Upper lobe of right lung (tissue), 1 donor: ENCODE measurements around the gene GPSM1. TPM values are rescaled to one million over a fixed set of nuclear protein-coding genes. Genes with fewer than 3 reads are reported as not detected.

ENCODE experiments used
- ATAC-seq: fragments of 200-7000 bp; cut with Tn5 transposase; one replicate; pipeline ENCODE4 v1.9.1; 2020; ENCODE audit warnings: mild to moderate bottlenecking, moderate library complexity
- DNase-seq: peaks from one replicate; pipeline ENCODE4 v3.0.0-alpha.2; 2020
- H3K27ac ChIP-seq: fragments of 200-600 bp; one replicate; pipeline ENCODE4 v1.8.0; 2022
- H3K27me3 ChIP-seq: fragments of 200-600 bp; one replicate; pipeline ENCODE4 v1.8.0; 2022; ENCODE audit warnings: mild to moderate bottlenecking
- H3K36me3 ChIP-seq: fragments of 200-600 bp; one replicate; pipeline ENCODE4 v1.8.0; 2022
- H3K4me1 ChIP-seq: fragments of 200-600 bp; one replicate; pipeline ENCODE4 v1.8.0; 2022
- H3K4me3 ChIP-seq: fragments of 200-600 bp; one replicate; pipeline ENCODE4 v1.8.0; 2022; ENCODE audit warnings: mild to moderate bottlenecking
- H3K9me3 ChIP-seq: fragments of 200-600 bp; one replicate; pipeline ENCODE4 v1.8.0; 2022
- intact Hi-C: fragments of 100-400 bp; cut with DNase I; formaldehyde crosslinking; loops from one replicate; pipeline ENCODE4 v1.11.0; 2022
- total RNA-seq: library from RNA; stranded (reverse); fragmentation: NEBNext Ultra II Directional; extraction: Animal tissue kit (Norgen Biotek cat#: 25700); gene quantifications from one replicate; pipeline ENCODE4 v1.2.1, GENCODE V29; 2021
- TF ChIP-seq, protein P1 (sequence below): fragments of 200-600 bp; IDR thresholded peaks from one replicate; pipeline ENCODE4 v1.8.0; 2022; ENCODE audit warnings: antibody characterized with exemption
- donor health status: DM: no; HTN: yes; CAD: no; lungs with severe emphysema.

GPSM1 gene
- total RNA-seq, 1 donor from 2014 or later, result 27.3 TPM

DNA sequence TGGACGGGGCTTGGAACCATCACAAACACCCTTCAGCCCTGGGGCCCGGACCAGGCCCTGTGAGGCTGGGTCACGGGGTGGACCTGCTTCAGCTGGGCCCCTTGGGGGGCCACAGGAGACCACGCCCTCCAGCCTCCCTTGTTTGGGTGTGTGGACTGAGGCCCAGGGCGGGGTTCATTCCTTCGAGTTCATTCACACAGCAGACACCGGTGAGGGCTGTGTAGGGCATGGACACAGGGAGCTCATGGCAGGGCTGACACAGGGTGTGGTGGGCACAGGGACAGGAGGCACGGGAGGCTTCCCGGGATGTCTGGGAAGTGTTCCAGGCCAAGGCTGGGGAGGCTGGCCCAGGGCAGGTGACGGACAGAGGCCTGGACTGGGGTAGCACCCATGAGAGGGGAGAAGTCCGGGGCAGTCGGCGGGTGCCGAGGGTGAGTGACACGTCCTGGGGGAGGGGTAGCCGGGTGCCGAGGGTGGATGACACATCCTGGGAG lies 27.3 kb downstream of the GPSM1 start:
- H3K4me1 ChIP-seq, result no peaks in the 10 kb centered on the region
- peaks cover 4% of the 10 kb centered on the region for H3K36me3 ChIP-seq
- no peaks in the 10 kb centered on the region for H3K27me3 ChIP-seq
- peak; percentile 17 for ATAC-seq
- no peak for DNase-seq
- intact Hi-C loops, result no loop called here
- no peak overlapping the region for H3K4me3 ChIP-seq
- H3K27ac ChIP-seq, result peak overlapping the region; percentile 11
- no peaks in the 10 kb centered on the region for H3K9me3 ChIP-seq
- TF ChIP-seq, protein P1, sequence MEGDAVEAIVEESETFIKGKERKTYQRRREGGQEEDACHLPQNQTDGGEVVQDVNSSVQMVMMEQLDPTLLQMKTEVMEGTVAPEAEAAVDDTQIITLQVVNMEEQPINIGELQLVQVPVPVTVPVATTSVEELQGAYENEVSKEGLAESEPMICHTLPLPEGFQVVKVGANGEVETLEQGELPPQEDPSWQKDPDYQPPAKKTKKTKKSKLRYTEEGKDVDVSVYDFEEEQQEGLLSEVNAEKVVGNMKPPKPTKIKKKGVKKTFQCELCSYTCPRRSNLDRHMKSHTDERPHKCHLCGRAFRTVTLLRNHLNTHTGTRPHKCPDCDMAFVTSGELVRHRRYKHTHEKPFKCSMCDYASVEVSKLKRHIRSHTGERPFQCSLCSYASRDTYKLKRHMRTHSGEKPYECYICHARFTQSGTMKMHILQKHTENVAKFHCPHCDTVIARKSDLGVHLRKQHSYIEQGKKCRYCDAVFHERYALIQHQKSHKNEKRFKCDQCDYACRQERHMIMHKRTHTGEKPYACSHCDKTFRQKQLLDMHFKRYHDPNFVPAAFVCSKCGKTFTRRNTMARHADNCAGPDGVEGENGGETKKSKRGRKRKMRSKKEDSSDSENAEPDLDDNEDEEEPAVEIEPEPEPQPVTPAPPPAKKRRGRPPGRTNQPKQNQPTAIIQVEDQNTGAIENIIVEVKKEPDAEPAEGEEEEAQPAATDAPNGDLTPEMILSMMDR, result no peak

DNA sequence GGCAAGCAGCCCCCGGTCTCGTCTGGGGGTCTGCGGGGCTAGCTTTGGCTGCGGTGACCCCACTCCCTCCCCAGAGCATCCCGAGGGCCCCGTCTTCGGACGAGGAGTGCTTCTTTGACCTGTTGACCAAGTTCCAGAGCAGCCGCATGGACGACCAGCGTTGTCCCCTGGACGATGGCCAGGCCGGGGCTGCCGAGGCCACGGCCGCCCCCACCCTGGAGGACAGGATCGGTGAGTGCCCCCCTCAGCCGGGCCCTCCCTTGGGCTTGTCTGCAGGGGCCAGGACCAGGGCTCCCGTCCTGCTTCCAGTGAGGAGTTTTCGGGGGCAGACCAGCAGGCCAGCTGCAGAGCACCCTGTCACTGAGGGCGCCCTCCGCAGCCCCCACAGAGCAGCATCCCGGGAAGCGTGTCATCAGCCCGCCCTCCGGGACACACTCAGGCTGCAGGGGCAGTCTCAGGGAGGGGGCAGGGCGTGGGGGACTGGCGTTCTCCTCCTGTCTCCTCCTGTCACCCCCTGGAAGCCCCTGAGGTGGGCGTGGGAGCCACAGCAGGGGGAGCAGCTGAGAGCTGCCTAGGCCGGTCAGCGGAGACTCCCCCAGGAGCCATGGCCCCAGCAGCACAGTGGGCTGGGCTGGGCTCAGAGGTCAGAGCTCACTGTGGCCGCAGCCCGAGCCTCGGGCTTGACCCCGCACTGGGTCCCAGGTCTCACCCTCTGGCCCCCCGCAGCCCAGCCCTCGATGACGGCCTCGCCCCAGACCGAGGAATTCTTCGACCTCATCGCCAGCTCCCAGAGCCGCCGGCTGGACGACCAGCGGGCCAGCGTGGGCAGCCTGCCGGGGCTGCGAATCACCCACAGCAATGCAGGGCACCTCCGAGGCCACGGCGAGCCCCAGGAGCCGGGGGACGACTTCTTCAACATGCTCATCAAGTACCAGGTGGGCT lies 28.5 kb downstream of the GPSM1 start:
- no peaks in the 10 kb centered on the region for H3K4me1 ChIP-seq
- TF ChIP-seq, protein P1, result no peak
- H3K36me3 ChIP-seq, result peaks cover 4% of the 10 kb centered on the region
- no peaks in the 10 kb centered on the region for H3K9me3 ChIP-seq
- DNase-seq (no peak), ATAC-seq (no peak)
- no peak overlapping the region for H3K4me3 ChIP-seq
- no peak overlapping the region for H3K27ac ChIP-seq
- H3K27me3 ChIP-seq, result no peaks in the 10 kb centered on the region
- intact Hi-C loops, result no loop called here

DNA sequence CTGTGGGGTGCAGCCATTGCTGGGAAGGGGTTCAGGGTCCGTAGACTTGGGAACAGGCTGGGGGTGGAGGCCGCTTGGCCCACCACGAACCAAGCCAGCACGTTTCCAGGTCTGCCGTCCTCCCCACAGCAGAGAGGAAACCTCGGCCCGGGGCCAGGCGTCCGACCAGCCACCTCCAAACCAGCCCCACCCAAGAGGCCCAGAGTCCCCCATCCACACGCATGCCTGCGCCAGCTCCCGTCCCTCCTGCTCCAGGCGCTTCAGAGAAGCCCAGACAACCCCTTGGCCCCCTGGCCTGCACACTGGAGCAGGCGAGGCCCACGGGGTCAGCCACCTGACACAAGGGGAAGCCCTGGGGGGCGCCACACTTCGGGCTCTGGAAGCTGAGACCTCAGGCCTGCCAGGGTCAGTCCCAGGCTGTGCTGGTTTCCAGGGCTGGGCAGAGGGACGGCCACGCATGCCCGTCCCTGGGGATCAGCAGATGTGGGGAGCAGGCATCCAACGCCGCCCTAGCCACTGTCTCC lies 29.9 kb downstream of the GPSM1 start:
- no peaks in the 10 kb centered on the region for H3K4me1 ChIP-seq
- TF ChIP-seq, protein P1, result no peak
- H3K27me3 ChIP-seq, result no peaks in the 10 kb centered on the region
- DNase-seq (no peak), ATAC-seq (no peak)
- intact Hi-C loops, result no loop called here
- peaks cover 4% of the 10 kb centered on the region for H3K36me3 ChIP-seq
- no peaks in the 10 kb centered on the region for H3K9me3 ChIP-seq
- no peak overlapping the region for H3K4me3 ChIP-seq
- H3K27ac ChIP-seq, result no peak overlapping the region

DNA sequence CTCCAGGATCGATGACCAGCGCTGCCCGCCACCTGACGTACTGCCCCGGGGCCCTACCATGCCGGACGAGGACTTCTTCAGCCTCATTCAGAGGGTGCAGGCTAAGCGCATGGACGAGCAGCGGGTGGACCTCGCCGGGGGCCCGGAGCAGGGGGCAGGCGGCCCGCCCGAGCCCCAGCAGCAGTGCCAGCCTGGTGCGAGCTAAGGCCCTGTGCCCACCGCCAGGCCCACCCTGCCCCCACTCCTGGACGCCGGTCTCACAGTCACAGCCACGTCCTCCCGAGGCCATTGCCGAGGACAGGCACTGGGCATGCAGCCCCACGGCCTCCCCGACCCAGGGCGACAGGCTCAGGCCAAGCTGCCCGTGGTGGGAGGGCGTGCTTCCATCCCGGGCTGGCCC lies 30.7 kb downstream of the GPSM1 start:
- H3K36me3 ChIP-seq, result peaks cover 4% of the 10 kb centered on the region
- H3K27me3 ChIP-seq, result no peaks in the 10 kb centered on the region
- TF ChIP-seq, protein P1, result no peak
- DNase-seq, result no peak
- intact Hi-C loops, result no loop called here
- H3K4me1 ChIP-seq, result peaks cover 6% of the 10 kb centered on the region
- no peak overlapping the region for H3K27ac ChIP-seq
- H3K9me3 ChIP-seq, result no peaks in the 10 kb centered on the region
- ATAC-seq, result no peak
- H3K4me3 ChIP-seq, result no peak overlapping the region

DNA sequence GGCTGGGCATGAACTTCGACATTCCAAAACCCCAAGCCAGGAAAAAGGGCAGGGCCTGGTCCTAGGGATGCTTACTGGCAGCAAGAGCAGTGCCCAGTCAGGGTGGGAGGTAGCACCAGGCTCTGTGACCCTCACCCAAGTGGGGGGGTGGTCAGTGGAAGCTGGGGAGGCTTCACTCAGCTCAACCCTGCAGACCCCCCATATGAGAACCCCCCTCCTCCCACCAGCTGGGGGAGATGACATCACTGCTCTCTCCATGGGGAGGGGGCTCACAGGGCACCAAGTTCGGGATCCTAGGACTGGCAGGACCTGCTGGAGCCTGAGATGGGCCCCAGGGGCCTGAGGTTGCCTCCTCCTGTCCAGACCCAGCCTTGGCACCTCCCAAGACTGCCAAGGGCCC lies 31.5 kb downstream of the GPSM1 start:
- ATAC-seq, result no peak
- peaks cover 4% of the 10 kb centered on the region for H3K36me3 ChIP-seq
- H3K4me3 ChIP-seq, result no peak overlapping the region
- H3K27me3 ChIP-seq, result no peaks in the 10 kb centered on the region
- DNase-seq, result no peak
- TF ChIP-seq, protein P1, result no peak
- H3K27ac ChIP-seq, result no peak overlapping the region
- H3K4me1 ChIP-seq, result peaks cover 8% of the 10 kb centered on the region
- intact Hi-C loops, result no loop called here
- no peaks in the 10 kb centered on the region for H3K9me3 ChIP-seq
